Measurements from ENCODE around the gene ALPG. TPM values are rescaled to one million over a fixed set of nuclear protein-coding genes. Genes with fewer than 3 reads are reported as not detected.

ALPG gene
- total RNA-seq, 2 experiments from 2014 or later, result not detected

GRCh38 chr2:232458661-232459418 lies 52.2 kb downstream of the ALPG start:
- H3K4me3 Mint-ChIP-seq, result no peak overlapping the region
- no peaks in the 10 kb centered on the region for H3K4me1 Mint-ChIP-seq (ENCODE audit: low read depth)
- no peaks in the 10 kb centered on the region for H3K9me3 Mint-ChIP-seq
- H3K27ac Mint-ChIP-seq, result no peak overlapping the region
- no peaks in the 10 kb centered on the region for H3K36me3 Mint-ChIP-seq (ENCODE audit: low read depth)
- TF ChIP-seq CTCF (IDR thresholded peaks at IDR 0.05), result no peak
- intact Hi-C loops (cut with micrococcal nuclease), result no loop called here
- ATAC-seq, result no peak
- peaks cover 16% of the 10 kb centered on the region for H3K27me3 Mint-ChIP-seq
- CTCF ChIA-PET, result no interaction called here
- POLR2A ChIA-PET, result no interaction called here
- DNase-seq, result no peak

- no peak for DNase-seq
- H3K9me3 Mint-ChIP-seq, result no peaks in the 10 kb centered on the region
- no peak overlapping the region for H3K4me3 Mint-ChIP-seq
- POLR2A ChIA-PET, result no interaction called here
- ATAC-seq, result no peak
- H3K36me3 Mint-ChIP-seq (ENCODE audit: low read depth), result no peaks in the 10 kb centered on the region
- no peak overlapping the region for H3K27ac Mint-ChIP-seq
- CTCF ChIA-PET, result no interaction called here
- H3K4me1 Mint-ChIP-seq (ENCODE audit: low read depth), result no peaks in the 10 kb centered on the region
- H3K27me3 Mint-ChIP-seq, result peaks cover 20% of the 10 kb centered on the region
- TF ChIP-seq CTCF (IDR thresholded peaks at IDR 0.05), result no peak
- intact Hi-C loops (cut with micrococcal nuclease), result no loop called here
Observed at GRCh38 chr2:232459419-232460035, 52.9 kb downstream of the ALPG start.

DNA sequence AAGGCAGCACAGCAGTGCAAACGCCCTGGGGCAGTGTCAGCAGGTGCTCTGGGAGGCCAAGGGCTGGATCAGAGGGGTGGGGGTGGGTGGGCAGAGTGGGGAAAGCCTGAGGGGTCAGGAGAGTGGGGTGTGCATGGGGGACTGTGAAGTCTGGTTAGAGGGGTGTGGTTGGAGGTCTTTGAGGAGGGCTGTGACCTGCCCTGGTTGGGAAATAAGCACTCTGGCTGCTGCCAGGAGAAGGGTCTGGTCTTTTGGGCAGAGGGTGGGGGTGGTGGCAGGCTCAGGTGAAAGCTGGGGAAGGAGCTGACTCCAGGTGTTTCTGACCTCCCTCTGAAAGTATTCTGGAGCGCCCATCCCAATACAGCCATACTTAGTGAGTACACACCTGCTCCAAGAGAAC lies 53.5 kb downstream of the ALPG start:
- intact Hi-C loops (cut with micrococcal nuclease), result no loop called here
- H3K36me3 Mint-ChIP-seq (ENCODE audit: low read depth), result no peaks in the 10 kb centered on the region
- CTCF ChIA-PET, result no interaction called here
- no peak for TF ChIP-seq CTCF (IDR thresholded peaks at IDR 0.05)
- H3K4me3 Mint-ChIP-seq, result no peak overlapping the region
- DNase-seq, result no peak
- no peak overlapping the region for H3K27ac Mint-ChIP-seq
- POLR2A ChIA-PET, result no interaction called here
- no peaks in the 10 kb centered on the region for H3K9me3 Mint-ChIP-seq
- no peaks in the 10 kb centered on the region for H3K4me1 Mint-ChIP-seq (ENCODE audit: low read depth)
- H3K27me3 Mint-ChIP-seq, result peaks cover 20% of the 10 kb centered on the region
- ATAC-seq, result no peak

Other genes starting within 250 kb of the ALPG start
- not detected for gene ALPP, start 28.1 kb upstream of the ALPG start, total RNA-seq
- gene ALPI, start 49.3 kb downstream of the ALPG start, total RNA-seq, result not detected
- gene ECEL1, start 81.0 kb downstream of the ALPG start, total RNA-seq, result under 1 TPM; 0.56 to 0.72 TPM
- not detected for gene PRSS56, start 113.5 kb downstream of the ALPG start, total RNA-seq
- not detected for gene CHRND, start 119.3 kb downstream of the ALPG start, total RNA-seq
- not detected for gene CHRNG, start 132.8 kb downstream of the ALPG start, total RNA-seq
- 1 to 10 TPM; 8.3 to 8.7 TPM for gene TIGD1, start 143.7 kb downstream of the ALPG start, total RNA-seq
- gene EIF4E2, start 143.8 kb downstream of the ALPG start, total RNA-seq, result 10 to 100 TPM; 49.2 to 50.4 TPM
- 1 to 10 TPM in 1 of 2 experiments, under 1 TPM in 1; 0.70 to 1.2 TPM for gene EFHD1, start 226.8 kb downstream of the ALPG start, total RNA-seq